GM19463 (cell line): Measurements from ENCODE around the gene FBXL17.

Experiments
- ATAC-seq: cut with Tn5 transposase; IDR thresholded peaks from one replicate; pipeline ENCODE4 v1.9.1; 2021; ENCODE audit warnings: mild to moderate bottlenecking, moderate library complexity; ENCODE audit not compliant: unreplicated experiment

The FBXL17 gene

DNA sequence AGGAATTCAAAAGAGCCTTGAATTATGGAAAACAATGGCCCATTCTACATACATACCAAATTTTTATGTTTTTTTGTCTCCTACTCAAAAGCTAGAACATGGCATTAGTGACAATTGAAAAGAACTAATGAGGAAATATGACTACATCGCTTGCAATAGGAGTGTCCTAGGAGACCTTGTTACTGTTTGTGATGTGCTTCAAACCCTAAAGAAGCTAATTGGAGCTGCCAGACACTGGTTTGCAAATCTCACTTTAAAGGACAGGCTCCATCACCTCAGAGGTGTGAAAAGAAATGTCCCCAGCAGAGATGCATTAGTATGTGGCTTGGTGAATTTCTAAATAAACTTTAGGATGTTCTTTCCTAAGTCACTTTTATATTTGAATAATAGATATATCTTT is 356.9 kb downstream of the FBXL17 start:
- ATAC-seq: no peak

DNA sequence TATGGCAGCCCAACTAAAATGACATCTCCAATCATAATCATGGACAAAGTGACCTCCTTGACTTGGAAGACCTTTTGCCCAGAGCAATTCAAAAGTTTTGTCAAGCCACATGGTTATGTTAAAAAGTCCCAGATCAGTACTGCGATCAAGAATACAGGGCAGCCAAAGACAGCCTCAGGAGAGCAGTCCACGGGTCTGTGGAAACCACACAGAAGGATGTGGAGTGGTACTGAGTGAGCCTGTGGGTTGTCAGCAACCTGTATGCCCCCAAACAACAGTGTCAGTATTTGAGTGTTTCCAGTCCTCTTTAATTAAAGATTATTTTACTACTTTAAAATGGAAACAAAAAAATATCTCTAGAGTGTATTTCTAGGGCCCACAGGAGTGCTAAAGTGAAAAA is 365.8 kb downstream of the FBXL17 start:
- ATAC-seq: no peak

DNA sequence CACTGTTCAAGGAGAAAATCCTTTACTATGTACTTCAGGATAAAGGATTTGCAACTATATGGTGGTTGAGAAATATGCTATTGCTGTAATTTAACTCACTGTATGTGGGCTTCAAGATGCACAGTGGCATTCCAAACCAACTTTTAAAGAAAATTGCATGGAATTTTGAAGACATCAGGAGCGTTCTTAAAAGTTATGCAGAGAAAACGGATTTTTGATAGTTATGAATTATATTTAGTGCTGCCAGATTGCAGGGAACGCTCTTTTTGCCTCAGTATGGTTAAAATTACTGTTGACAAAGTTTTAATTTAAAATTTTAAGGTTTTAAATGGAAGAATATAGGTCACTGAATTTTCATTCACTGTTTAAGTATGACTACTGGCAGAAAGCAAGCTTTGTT is 375.1 kb downstream of the FBXL17 start:
- ATAC-seq: no peak

DNA sequence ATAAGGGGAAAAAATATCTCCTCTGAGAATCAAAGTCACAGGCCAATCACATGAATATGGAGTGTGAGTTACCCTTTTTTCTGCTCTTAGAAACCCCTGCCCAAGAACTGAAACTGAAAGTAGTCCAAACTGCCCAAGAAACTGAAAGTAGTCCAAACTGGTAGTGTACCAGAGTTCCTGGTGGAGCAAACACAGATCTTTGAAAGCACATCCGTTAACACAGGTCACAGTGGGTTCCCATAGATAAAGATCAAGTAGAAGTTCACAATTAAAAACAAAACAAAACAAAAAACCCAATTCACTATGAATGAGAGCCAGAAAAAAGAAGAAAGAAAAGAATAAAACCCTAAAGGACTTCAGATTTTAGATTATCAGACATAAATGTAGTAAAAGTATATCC is 378.7 kb downstream of the FBXL17 start:
- peak; percentile 93 for ATAC-seq

DNA sequence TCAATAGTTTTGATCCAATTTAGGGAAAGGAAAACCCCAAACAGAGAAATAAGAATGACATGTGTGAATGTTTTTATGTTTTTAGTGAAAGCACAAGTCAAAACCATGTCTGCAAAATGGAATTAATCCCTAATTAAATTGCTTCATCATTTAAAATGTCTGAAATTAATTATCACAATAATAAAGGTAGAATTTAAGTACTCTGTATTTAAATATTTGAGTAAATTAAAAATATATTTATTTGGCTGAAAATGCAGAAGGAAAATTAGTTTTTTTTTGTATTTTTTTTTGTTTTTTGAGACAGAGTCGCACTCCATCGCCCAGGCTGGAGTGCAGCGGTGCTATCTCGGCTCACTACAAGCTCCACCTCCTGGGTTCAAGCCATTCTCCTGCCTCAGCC is 380.7 kb downstream of the FBXL17 start:
- no peak for ATAC-seq

DNA sequence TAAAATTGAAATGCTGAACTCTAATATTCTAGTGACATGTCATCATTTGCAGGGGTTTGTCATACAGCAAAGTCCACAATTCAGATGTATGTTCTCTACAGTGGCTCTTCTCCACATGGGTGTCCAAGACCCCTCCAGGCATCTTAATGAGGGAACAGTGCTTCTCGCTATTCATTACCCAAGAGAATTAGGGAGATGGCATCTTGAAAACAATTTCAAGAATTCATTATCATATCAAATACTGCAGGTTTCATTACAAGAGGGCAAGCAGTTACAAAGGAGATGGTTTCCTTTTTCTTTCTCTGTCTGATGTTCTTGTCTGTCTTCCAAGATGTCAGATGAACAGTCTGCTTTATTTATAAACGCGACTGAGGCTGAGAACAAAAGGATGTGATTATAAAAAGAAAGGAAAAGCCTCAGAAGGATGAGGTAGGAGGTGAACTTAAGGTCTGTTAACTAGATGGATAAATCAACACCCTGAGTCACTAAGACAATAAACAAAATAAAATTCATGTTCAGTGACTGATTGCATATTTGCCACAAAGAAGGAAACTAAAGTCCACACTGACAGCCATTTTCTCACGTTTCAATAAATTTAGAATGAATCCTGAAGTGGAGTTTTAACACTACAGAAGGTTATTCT is 384.4 kb downstream of the FBXL17 start:
- no peak for ATAC-seq

DNA sequence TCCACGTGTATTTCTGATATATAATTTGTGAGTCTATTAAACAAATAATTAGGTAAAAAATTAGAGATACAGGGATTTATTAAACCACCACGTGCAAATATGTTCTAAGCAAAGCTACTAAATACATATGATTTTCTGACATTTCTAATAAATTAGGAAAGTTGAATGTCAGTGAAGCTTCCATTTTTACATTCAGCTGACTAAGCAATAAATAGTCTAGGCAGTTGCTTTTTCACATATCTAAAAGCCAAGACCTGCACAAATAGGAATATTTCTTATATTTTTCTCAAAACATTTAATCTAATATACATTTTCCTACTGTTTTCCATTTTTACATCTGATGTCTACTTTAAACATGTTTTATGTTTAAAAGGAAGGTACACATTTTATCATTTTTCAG is 388.6 kb downstream of the FBXL17 start:
- no peak for ATAC-seq

DNA sequence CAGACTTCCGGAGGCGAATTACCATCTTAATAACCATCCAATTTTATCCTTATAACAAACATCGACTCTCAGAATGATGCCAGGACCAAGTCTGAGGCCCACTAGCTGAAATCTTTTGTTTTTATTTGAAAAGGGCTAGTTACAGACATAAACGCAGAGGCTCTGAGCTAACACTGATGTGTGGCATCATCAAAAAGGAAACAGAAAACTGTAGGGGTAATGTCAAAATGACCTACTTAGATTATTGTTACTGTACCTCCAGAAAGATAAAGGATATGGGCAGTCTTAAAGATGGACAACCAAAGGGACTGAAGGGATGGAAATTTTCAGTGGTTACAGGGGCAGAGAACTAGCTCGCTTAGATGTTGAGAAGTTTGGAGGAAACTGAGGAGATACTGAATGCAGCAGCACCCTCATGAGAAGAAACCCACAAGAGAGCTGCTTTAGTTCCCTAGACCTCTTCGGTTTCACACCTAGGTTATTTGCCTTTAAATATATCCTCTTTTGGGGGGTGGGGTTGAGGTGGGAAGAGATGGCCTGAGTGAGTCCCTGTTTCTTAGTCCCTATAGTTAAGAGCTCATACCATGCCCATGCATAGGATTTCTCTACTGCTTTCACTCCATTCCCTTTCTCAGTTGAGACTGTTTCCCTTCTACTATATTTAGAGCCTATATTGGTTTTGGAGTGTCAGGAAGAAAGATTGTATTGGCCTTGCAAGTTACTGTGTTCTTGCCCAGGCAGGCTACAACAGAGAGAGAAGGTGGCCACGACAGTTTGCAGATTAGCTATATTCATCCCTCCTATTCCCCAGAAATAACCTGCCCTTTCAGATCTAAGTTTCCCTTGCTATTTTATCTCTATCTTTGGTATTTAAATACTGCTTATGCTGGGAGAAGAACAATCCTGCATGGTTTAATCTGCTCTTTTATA is 390.8 kb downstream of the FBXL17 start:
- ATAC-seq: peak; percentile 80

DNA sequence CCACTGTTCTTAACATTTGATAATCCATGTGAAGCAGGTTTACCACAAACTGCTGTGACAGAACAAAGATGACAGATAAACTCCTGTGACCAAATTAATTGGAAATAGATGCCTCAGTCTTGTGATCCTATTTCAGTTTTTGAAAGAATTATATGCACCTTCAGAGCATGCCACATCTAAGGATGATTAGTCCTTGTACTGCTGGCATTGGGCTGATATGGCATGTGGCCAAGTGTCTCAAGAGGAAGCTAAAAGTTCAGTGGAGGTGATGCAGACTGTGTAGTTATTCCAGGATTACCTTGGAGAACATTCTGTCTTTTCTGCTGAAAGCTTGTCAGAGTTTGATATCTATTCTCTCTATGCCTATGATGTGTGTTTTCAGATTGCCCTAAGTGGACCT is 396.8 kb downstream of the FBXL17 start:
- ATAC-seq: no peak

DNA sequence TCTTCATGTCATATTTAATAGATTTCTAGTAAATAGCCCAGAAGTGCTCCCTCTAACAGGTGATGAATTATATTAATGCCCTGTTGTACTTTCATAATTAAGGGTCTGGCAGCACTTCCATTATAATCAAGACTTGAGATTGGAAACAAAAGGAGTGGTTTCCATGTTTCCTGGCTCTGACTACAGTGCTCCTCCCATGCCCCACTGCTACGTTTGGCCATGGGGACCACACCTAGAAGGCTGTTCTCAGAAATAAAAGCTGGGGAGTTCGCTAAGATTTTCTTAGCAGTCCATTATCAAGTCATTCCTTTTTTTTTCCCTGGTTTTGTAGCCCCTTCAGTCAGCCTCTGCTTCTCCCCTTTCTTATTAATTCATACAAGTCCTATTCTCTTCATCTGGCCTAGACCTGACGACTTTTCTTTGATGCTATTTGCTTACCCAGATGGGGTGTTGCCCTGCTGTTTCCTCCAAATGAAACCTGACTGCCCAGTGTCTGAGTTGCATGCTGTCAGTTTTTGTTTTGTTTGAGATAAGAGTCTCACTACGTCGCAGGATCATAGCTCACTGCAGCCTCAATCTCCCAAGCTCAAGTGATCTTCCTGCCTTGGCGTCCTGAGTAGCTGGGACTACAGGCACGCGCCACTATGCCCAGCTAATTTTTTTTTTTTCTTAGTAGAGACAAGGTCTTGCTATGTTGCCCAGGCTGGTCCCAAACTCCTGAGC is 399.0 kb downstream of the FBXL17 start:
- no peak for ATAC-seq

DNA sequence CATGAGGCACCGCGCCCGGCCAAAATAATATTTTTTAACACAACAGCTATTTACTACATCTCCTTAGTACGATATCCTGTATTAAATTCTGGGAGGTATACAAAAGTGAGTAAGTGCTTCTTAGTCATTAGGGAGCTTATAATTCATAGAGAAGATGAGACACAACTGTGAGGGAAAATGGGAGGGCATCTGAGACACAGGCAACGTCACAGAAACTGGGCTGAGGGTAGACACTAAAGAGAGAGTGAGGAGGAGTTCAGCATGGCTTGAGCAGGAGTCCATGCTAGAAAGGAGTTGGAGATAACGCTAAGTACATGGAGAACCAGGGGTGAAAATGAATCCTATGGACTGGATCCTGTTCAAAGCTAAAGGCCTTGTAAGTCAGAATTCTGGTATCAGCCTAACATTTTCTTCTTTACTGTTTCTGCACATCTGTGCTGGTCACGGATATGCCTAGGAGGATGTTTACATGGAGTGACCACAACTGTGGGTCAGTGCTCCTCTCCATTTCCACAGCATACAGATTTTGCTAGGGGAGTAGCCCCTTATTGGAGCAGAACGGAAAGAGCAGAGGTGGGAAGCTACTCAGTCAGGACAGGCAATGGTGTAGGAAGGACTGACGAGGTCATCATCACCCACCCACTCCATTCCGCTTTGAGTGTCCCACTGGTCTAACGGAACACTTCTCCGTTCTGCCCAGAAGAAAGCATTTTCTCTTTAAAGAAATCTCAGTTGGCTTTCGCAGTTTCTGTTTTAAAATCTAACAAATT is 400.8 kb downstream of the FBXL17 start:
- ATAC-seq: no peak

DNA sequence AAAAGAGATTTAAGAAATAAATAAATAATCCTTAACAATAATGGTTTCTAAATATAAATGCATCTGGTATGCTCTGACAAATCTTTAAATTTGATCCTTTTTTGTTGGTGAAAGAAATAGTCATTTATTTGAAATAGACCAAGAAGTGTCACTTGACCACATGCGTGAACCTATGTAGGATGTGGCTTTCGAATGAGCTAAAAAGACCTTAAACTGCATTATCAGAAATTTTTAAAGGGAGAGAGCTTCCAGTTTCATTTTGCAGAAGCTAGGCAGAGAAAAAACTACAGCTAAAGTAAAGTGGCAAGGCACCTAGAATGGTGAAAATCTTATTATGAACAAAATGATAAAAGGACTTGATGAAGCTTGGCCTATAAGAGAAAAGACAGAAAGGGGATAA is 402.0 kb downstream of the FBXL17 start:
- ATAC-seq: no peak

DNA sequence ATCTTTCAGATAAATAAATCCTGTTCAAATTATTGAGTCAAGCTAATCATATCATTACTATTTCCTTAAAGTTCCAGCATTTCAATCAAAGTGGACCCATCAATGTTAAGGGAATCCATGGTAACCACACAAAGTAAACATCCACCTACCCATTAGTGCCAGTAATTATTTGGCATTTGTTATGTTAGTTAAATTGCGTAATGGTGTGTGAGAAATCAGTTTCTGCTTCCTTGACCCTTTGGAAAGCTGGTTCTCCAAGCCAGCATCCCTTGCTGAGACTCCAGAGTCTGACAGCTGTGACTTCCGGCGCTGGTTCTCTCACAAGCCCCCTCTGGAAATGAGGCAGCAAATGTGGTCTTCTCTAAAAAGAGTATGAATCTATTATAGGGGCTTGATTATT is 402.6 kb downstream of the FBXL17 start:
- no peak for ATAC-seq

DNA sequence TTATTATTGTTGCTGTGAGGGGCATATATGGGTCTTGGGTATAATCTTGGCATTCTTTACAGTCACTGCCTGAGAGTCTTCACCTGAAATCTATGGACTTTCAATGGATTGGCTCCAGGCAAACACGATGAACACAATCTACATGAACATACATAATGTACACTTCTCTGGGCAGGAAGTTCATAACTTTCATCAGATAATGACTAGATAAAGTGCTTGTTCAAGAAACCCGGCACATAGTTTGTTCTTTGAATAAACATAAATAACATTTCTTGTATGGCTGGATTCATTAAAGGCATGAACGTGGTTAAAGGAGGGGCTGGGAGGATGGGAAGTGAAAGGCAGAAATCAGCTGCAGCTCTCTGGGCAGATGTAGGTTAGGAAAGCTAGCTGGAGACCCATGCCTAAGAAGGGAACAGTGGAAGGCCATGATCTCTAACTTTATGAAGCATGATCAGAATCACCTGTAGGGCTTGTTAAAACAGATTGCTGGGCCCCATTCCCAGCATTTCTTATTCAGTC is 404.3 kb downstream of the FBXL17 start:
- ATAC-seq: no peak

DNA sequence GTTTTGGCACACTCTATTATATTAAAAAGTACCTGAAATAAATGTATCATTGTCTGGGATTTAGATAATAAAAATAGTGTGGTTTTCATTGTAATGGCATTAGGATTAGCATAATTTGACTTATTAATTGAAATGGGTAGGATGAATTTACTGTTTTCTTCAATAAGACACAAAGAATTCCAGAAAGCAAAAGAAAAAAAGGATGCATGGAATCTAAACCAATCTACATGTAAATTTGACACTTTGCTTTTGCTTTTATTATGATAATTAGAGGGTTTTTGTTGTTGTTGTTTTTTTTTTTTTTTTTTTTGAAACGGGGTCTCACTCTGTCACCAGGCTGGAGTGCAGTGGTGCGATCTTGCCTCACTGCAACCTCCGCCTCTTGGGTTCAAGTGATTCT is 406.3 kb downstream of the FBXL17 start:
- ATAC-seq: no peak

DNA sequence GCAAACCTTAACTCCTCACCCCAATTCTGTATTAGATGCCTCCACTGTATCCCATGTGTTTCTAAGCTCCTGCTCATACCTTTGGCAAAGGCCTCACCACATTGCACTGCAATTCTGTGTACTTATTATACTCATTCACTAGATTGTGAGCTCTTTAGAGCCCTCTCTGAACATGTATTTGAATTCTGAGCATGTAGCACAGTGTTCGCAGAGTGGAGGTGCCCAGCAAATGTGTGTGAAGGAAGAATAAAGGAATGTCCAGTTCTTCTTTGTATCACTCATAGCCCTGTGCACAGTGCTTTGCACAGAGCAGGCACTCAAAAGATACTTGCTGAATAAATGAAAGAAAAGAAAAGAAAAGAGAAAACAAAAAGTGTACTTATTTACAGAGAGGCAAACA is 410.1 kb downstream of the FBXL17 start:
- no peak for ATAC-seq

DNA sequence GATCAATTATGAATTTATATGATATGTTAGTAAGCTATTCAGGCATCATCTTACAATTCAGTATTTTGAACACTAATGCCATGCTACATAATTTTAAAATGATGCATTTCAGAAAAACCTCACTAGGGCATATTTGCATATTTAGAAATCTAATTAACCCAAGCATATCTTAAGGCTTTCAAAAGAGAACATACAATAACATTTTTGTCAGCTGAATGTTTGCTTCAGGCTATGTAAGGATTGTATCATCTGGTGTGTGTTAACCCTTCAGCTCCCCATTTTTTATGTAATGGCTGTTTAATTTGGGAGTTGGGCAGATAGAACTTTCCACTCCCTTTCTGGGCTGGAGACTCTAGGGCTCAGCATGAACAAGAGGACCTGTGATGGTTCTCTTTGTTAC is 412.1 kb downstream of the FBXL17 start:
- ATAC-seq: no peak

DNA sequence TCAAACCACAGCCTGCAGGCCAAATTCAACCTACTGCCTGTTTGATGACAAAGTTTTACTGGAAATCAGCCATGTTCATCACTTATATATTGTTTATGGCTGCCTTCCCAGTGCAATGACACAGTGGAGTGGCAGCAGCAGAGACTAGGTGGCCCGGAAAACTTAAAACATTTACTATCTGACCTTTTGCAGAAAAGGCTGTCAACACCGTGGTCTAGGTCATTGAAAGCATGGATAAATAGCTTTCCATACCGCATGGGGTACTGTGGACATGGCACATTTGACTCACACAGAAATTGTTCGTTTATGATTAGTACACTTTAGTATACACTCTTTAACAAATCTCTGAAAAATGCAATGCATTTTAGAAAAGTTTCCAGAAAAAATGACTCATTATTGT is 412.9 kb downstream of the FBXL17 start:
- ATAC-seq: no peak

DNA sequence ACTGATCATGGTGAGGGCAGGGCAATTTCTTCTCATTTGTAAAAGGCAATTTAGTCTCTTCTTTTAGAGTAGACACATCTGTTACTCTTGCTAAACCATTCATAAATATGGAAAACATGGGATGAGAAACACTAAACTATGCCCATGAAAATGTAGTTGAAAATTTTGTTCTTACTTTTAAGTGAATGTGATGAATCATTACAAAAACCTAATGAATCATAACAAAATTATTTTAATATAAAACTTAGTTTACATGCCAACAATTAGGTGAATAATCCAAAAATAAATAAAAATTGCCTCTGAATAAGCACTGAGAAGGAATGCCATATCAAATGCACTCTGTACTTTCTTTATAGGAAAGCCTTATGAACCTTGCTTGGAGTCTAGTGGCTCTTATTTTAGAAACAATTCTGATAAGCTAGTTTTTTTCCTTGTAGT is 413.5 kb downstream of the FBXL17 start:
- no peak for ATAC-seq

DNA sequence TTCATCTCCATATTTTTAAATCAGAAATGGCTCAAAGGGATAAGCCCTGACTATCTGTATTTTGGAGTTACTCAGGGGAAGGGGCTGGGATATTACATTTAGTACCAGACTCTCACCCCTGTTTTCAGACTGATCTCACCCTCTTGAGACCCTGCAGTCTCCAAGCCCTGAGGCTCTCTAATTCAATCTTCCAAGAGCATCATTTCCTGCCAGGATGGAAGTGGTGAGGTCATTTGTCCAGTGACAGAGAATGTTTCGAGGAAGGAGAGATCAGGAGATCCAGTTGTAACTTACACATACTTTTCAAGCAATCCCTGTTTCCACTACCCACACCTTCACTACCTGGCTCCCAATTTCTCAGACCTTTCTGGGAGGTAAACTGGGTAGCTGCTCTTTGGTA is 415.7 kb downstream of the FBXL17 start:
- no peak for ATAC-seq

DNA sequence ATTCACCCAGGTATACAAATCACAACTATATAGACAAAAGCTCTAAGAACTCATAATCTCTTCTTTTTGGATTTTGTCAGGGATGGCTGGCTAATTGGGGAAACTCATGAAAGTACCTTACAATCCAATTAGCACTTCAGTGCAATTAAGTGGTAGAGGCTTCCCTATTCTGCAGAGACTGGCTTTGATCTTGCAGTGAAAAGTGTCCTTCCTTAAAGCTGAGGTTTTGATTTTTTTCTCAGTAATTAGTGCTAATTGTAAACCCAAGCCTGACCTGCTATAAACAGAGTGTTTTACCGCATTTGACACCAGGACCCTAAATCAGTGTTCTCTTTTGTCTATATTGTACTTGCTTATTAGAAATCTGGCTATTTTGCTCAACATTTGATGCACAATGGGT is 417.2 kb downstream of the FBXL17 start:
- ATAC-seq: no peak
